H1 (cell line): ENCODE measurements around the gene MED31. TPM values are rescaled to one million over a fixed set of nuclear protein-coding genes. Genes with fewer than 3 reads are reported as not detected.

ENCODE experiments used
- CTCF ChIA-PET: fragments of 300-600 bp; sonication (Branson Sonifier 250); formaldehyde crosslinking; loops from one replicate; lab custom pipeline; 2021; ENCODE audit not compliant: partially characterized antibody; lab: Charles Lee
- POLR2A ChIA-PET: fragments of 300-600 bp; sonication (Branson Sonifier 250); formaldehyde crosslinking; loops from one replicate; lab custom pipeline; 2021; ENCODE audit warnings: inconsistent platforms; ENCODE audit not compliant: partially characterized antibody; lab: Charles Lee
- DNase-seq, 2 experiments: peaks; one replicate each; pipeline versions ENCODE4 v3.0.0 to v3.0.0-alpha.2; 2010 to 2022; ENCODE audit warnings: low spot score in 2 of 2, low read depth in 1 of 2, mixed read lengths in 1 of 2
- FAIRE-seq: peaks from 2 replicates; lab custom pipeline; 2011; peaks lifted over from hg19 to GRCh38; lab: Jason Lieb, UNC
- H2AFZ ChIP-seq: 2 replicates; pipeline ENCODE4 v1.8.1; 2012; ENCODE audit warnings: low read length, inconsistent platforms
- H2AK5ac ChIP-seq: 2 replicates; pipeline ENCODE4 v1.6.1; 2013; ENCODE audit warnings: low read depth, low read length
- H2BK120ac ChIP-seq: replicated peaks from 2 replicates; pipeline ENCODE3; 2013; ENCODE audit warnings: low read depth, low read length, inconsistent platforms
- H2BK12ac ChIP-seq: 2 replicates; pipeline ENCODE4 v1.6.1; 2013; ENCODE audit warnings: low read depth, low read length
- H2BK15ac ChIP-seq: 2 replicates; pipeline ENCODE4 v1.6.1; 2013; ENCODE audit warnings: low read length
- H2BK20ac ChIP-seq: 2 replicates; pipeline ENCODE4 v1.6.1; 2013; ENCODE audit warnings: low read length
- H2BK5ac ChIP-seq: 2 replicates; pipeline ENCODE4 v1.6.1; 2013; ENCODE audit warnings: low read depth, low read length
- H3K14ac ChIP-seq: 2 replicates; pipeline ENCODE4 v1.6.1; 2013; ENCODE audit warnings: inconsistent platforms; ENCODE audit not compliant: insufficient read length
- H3K18ac ChIP-seq: 2 replicates; pipeline ENCODE4 v1.6.1; 2013; ENCODE audit warnings: low read length; ENCODE audit errors: extremely low read depth
- H3K23ac ChIP-seq: 2 replicates; pipeline ENCODE4 v1.6.1; 2013; ENCODE audit warnings: inconsistent platforms; ENCODE audit not compliant: insufficient read length
- H3K23me2 ChIP-seq: 2 replicates; pipeline ENCODE4 v1.6.1; 2013; ENCODE audit warnings: low read depth, low read length
- H3K27ac ChIP-seq: 2 replicates; pipeline ENCODE4 v1.6.1; 2011; ENCODE audit warnings: low read depth, low read length, inconsistent platforms
- H3K27me3 ChIP-seq, 4 experiments: replicated peaks in 1 of 4; 1 replicate in 1 of 4; 2 replicates in 3 of 4; pipeline versions ENCODE4 v1.6.1 to v1.8.1; 2011 to 2013; ENCODE audit warnings: low read length in 3 of 4, mild to moderate bottlenecking in 3 of 4, inconsistent platforms in 2 of 4, mixed read lengths in 2 of 4, moderate library complexity in 1 of 4; ENCODE audit not compliant: control insufficient read depth in 3 of 4, insufficient read depth in 3 of 4; ENCODE audit errors: extremely low read depth in 1 of 4
- H3K36me3 ChIP-seq, 4 experiments: 2 replicates each; pipeline versions ENCODE4 v1.6.1 to v1.8.1; 2011 to 2013; ENCODE audit warnings: mild to moderate bottlenecking in 4 of 4, low read length in 3 of 4, moderate library complexity in 2 of 4, control low read depth in 1 of 4, inconsistent platforms in 1 of 4; ENCODE audit not compliant: insufficient read depth in 4 of 4, control insufficient read depth in 2 of 4
- H3K4ac ChIP-seq: replicated peaks from 2 replicates; pipeline ENCODE3; 2013; ENCODE audit warnings: low read length, low read depth, mixed read lengths, inconsistent platforms; ENCODE audit not compliant: insufficient read length
- H3K4me1 ChIP-seq, 4 experiments: replicated peaks in 1 of 4; 1 replicate in 1 of 4; 2 replicates in 3 of 4; pipeline versions ENCODE4 v1.6.1 to v1.8.1; 2011 to 2013; ENCODE audit warnings: low read length in 3 of 4, inconsistent platforms in 2 of 4, mixed read lengths in 1 of 4; ENCODE audit not compliant: insufficient read depth in 4 of 4, control insufficient read depth in 3 of 4
- H3K4me2 ChIP-seq, 2 experiments: 2 replicates each; pipeline versions ENCODE4 v1.6.1 to v1.8.1; 2011 to 2013; ENCODE audit warnings: low read depth in 2 of 2, low read length in 2 of 2, control low read depth in 1 of 2, inconsistent platforms in 1 of 2, mild to moderate bottlenecking in 1 of 2; ENCODE audit not compliant: insufficient read depth in 1 of 2
- H3K4me3 ChIP-seq, 4 experiments: fragments of 200-600, 300-600 bp in 1 of 4; sonication (generic), shearing (Covaris generic), sonication (Bioruptor Twin) in 1 of 4; 2 replicates each; pipeline versions ENCODE4 v1.5.1 to v1.8.1; 2011 to 2016; ENCODE audit warnings: low read length in 4 of 4, low read depth in 3 of 4, control low read depth in 2 of 4, inconsistent platforms in 2 of 4, mild to moderate bottlenecking in 2 of 4, mixed read lengths in 1 of 4, moderate library complexity in 1 of 4; ENCODE audit not compliant: insufficient read depth in 2 of 4; ENCODE audit errors: extremely low read depth in 1 of 4
- H3K56ac ChIP-seq: replicated peaks from 2 replicates; pipeline ENCODE3; 2013; ENCODE audit warnings: low read depth, mild to moderate bottlenecking, mixed read lengths, low read length, inconsistent platforms; ENCODE audit not compliant: insufficient read length
- H3K79me1 ChIP-seq: 2 replicates; pipeline ENCODE4 v1.6.1; 2013; ENCODE audit warnings: low read depth, low read length, control low read depth
- H3K79me2 ChIP-seq, 2 experiments: 2 replicates each; pipeline versions ENCODE4 v1.6.1 to v1.8.1; 2012 to 2013; ENCODE audit warnings: low read length in 2 of 2, mild to moderate bottlenecking in 2 of 2, inconsistent platforms in 1 of 2; ENCODE audit not compliant: insufficient read depth in 2 of 2, control insufficient read depth in 1 of 2
- H3K9ac ChIP-seq, 4 experiments: replicated peaks in 1 of 4; 1 replicate in 1 of 4; 2 replicates in 3 of 4; pipeline versions ENCODE4 v1.6.1 to v1.8.1; 2011 to 2013; ENCODE audit warnings: low read depth in 3 of 4, low read length in 3 of 4, control low read depth in 2 of 4, mild to moderate bottlenecking in 2 of 4, moderate library complexity in 2 of 4, inconsistent platforms in 1 of 4; ENCODE audit errors: extremely low read depth in 1 of 4
- H3K9me3 ChIP-seq, 2 experiments: 2 replicates each; pipeline versions ENCODE4 v1.6.1 to v1.8.1; 2012 to 2013; ENCODE audit warnings: mild to moderate bottlenecking in 2 of 2, moderate library complexity in 2 of 2, control low read depth in 1 of 2, inconsistent platforms in 1 of 2, low read depth in 1 of 2, low read length in 1 of 2, mixed read lengths in 1 of 2; ENCODE audit not compliant: insufficient read depth in 2 of 2
- H4K20me1 ChIP-seq, 2 experiments: replicated peaks in 1 of 2; 2 replicates each; pipeline versions ENCODE3 to v1.8.1; 2011 to 2013; ENCODE audit warnings: inconsistent platforms in 2 of 2, low read length in 2 of 2, mild to moderate bottlenecking in 1 of 2; ENCODE audit not compliant: insufficient read depth in 2 of 2, control insufficient read depth in 1 of 2
- H4K5ac ChIP-seq: 2 replicates; pipeline ENCODE4 v1.6.1; 2013; ENCODE audit warnings: low read length, low read depth, mixed read lengths, inconsistent platforms; ENCODE audit not compliant: insufficient read length
- H4K8ac ChIP-seq: 2 replicates; pipeline ENCODE4 v1.8.0; 2013; ENCODE audit warnings: mild to moderate bottlenecking, moderate library complexity, low read length, inconsistent platforms; ENCODE audit not compliant: insufficient read depth; ENCODE audit errors: extremely low read depth
- H4K91ac ChIP-seq: replicated peaks from 2 replicates; pipeline ENCODE3; 2013; ENCODE audit warnings: low read length, mixed read lengths, inconsistent platforms; ENCODE audit not compliant: insufficient read length
- CTBP2 ChIP-seq: IDR thresholded peaks from 2 replicates; pipeline ENCODE4 v1.7.0; 2011; ENCODE audit warnings: borderline replicate concordance, mild to moderate bottlenecking, moderate library complexity, mixed read lengths, low read length; ENCODE audit not compliant: insufficient read depth, insufficient read length
- E2F6 ChIP-seq: IDR thresholded peaks from 2 replicates; pipeline ENCODE4 v1.6.1; 2012; ENCODE audit warnings: inconsistent platforms
- KDM4A ChIP-seq: IDR thresholded peaks from one replicate; pipeline ENCODE4 v1.7.1; 2012; ENCODE audit warnings: low read depth, mild to moderate bottlenecking, moderate library complexity, low read length, inconsistent platforms; ENCODE audit not compliant: severe bottlenecking
- KDM5A ChIP-seq: fragments of 200-600 bp; IDR thresholded peaks from 2 replicates; pipeline ENCODE4 v1.7.1; 2012; ENCODE audit warnings: mild to moderate bottlenecking, low read length, inconsistent platforms, mixed read lengths
- SIRT6 ChIP-seq: IDR thresholded peaks from one replicate; pipeline ENCODE4 v1.7.1; 2012; ENCODE audit warnings: low read length, inconsistent platforms
- SIX5 ChIP-seq: IDR thresholded peaks from 2 replicates; pipeline ENCODE4 v1.6.1; 2011; ENCODE audit warnings: mild to moderate bottlenecking, low read depth, low read length
- WGBS, 2 experiments: shearing (Covaris generic) in 1 of 2; methylation state at CpG; one replicate each; pipeline versions ENCODE4 v1.1.6 to v1.1.7; 2013 to 2015; ENCODE audit warnings: low lambda C conversion rate in 2 of 2, mixed read lengths in 2 of 2, inconsistent platforms in 1 of 2, low coverage in 1 of 2, missing lambda C conversion rate in 1 of 2; ENCODE audit not compliant: insufficient replicate concordance in 2 of 2, insufficient coverage in 1 of 2, insufficient read length in 1 of 2; ENCODE audit errors: extremely low coverage in 1 of 2, missing lambda C conversion rate in 1 of 2; 5-methylcytosine and 5-hydroxymethylcytosine counted together
- polyA plus RNA-seq, 7 experiments: library from polyadenylated mRNA; depleted of rRNA in 3 of 7; stranded (reverse) in 5 of 7; unstranded in 2 of 7; fragments of >200 nt in 5 of 7; fragments of 200-250 nt in 2 of 7; gene quantifications; 1 replicate in 5 of 7; 2 replicates in 1 of 7; 4 replicates in 1 of 7; pipeline versions ENCODE4 v1.2.1 to v1.2.3, GENCODE V29; 2011 to 2013; ENCODE audit warnings: missing spikeins in 2 of 7, mixed read lengths in 2 of 7
- total RNA-seq: library from RNA; stranded (reverse); fragmentation: NEBNext Ultra II Directional; extraction: Animal tissue kit (Norgen Biotek cat#: 25700); gene quantifications from 2 replicates; pipeline ENCODE4 v1.2.1, GENCODE V29; 2021

The MED31 gene
- total and polyA plus RNA-seq, 2 of the 8 experiments (the other 6 are each of a cell fraction or from before 2014, with no cell fraction given), result 4.6 to 12.3 TPM

GRCh38 chr17:6657633-6658287 is 6.4 kb upstream of the MED31 start:
- Histone ChIP-seq H3K4ac (no peak overlapping the region), H2BK20ac (no peak overlapping the region), H2BK5ac (no peak overlapping the region; the same call in 1 of the 2 replicates), H2BK12ac (0 out of 2 replicates have a peak overlapping the region, but pooled peaks have one; percentile 27), H2AFZ (peak overlapping the region; percentile 19; the same call in 1 of the 2 replicates), H3K4me1 (peaks cover 3 to 19% (median 13%) of the 10 kb centered on the region in 4 experiments), H2BK15ac (0 out of 2 replicates have a peak overlapping the region, but pooled peaks have one; percentile 5), H4K20me1 (no peaks in the 10 kb centered on the region), H4K8ac (no peak overlapping the region), H3K23me2 (peaks cover 13% of the 10 kb centered on the region), H3K4me2 (peak overlapping the region; percentile 79 to 83), H3K23ac (no peak overlapping the region), H3K9me3 (no peaks in the 10 kb centered on the region), H3K36me3 (no peaks in the 10 kb centered on the region), H4K91ac (no peak overlapping the region), H3K14ac (no peak overlapping the region), H3K27ac (no peak overlapping the region), H3K79me1 (no peaks in the 10 kb centered on the region; the same call in 1 of the 2 replicates), H3K56ac (no peak overlapping the region), H4K5ac (no peak overlapping the region), H2AK5ac (no peak overlapping the region), H3K18ac (no peak overlapping the region; the same call in 1 of the 2 replicates), H2BK120ac (no peak overlapping the region), H3K27me3 (peaks cover 4 to 40% (median 31%) of the 10 kb centered on the region in 4 experiments), H3K9ac (no peak overlapping the region), H3K4me3 (peak overlapping the region; percentile 30 to 70 (median 43)), H3K79me2 (no peaks in the 10 kb centered on the region; a peak in 1 of 4 replicates)
- DNase-seq, result no peak
- ChIA-PET POLR2A (interaction anchor here (0.8 kb wide), 1 partner anchor 9 kb away, joined by 3 read pairs; no protein-coding TSS in a partner anchor), CTCF (interaction anchor here (0.6 to 1.7 kb wide), 6 partner anchors 8 to 186 kb away, joined by 3 to 6 read pairs (median 4); partner anchors contain the start of gene SLC13A5)
- 73% methylated on average over 16 of the region's 18 CpGs; no CpG with 5 or more reads in 1 of the 2 experiments for WGBS, 2 experiments
- FAIRE-seq, result no peak
- TF ChIP-seq CTBP2 (no peak), KDM5A (no peak), E2F6 (no peak), KDM4A (no peak), SIX5 (no peak), SIRT6 (no peak)
